H1 (cell line): ENCODE measurements around the gene KCP. TPM values are rescaled to one million over a fixed set of nuclear protein-coding genes. Genes with fewer than 3 reads are reported as not detected.

ENCODE experiments used
- CEBPB ChIP-seq: IDR thresholded peaks from 2 replicates; pipeline ENCODE4 v1.6.1; 2012; ENCODE audit warnings: low read depth, low read length
- GABPA ChIP-seq: IDR thresholded peaks from 2 replicates; pipeline ENCODE4 v1.6.1; 2011; ENCODE audit warnings: mild to moderate bottlenecking, low read length, moderate library complexity, borderline replicate concordance; ENCODE audit not compliant: insufficient read depth
- polyA plus RNA-seq, 7 experiments: library from polyadenylated mRNA; depleted of rRNA in 3 of 7; stranded (reverse) in 5 of 7; unstranded in 2 of 7; fragments of >200 nt in 5 of 7; fragments of 200-250 nt in 2 of 7; gene quantifications; 1 replicate in 5 of 7; 2 replicates in 1 of 7; 4 replicates in 1 of 7; pipeline versions ENCODE4 v1.2.1 to v1.2.3, GENCODE V29; 2011 to 2013; ENCODE audit warnings: missing spikeins in 2 of 7, mixed read lengths in 2 of 7
- total RNA-seq: library from RNA; stranded (reverse); fragmentation: NEBNext Ultra II Directional; extraction: Animal tissue kit (Norgen Biotek cat#: 25700); gene quantifications from 2 replicates; pipeline ENCODE4 v1.2.1, GENCODE V29; 2021

KCP gene
- total and polyA plus RNA-seq, 2 of the 8 experiments (the other 6 are each of a cell fraction or from before 2014, with no cell fraction given), result 1.3 to 2.0 TPM

DNA sequence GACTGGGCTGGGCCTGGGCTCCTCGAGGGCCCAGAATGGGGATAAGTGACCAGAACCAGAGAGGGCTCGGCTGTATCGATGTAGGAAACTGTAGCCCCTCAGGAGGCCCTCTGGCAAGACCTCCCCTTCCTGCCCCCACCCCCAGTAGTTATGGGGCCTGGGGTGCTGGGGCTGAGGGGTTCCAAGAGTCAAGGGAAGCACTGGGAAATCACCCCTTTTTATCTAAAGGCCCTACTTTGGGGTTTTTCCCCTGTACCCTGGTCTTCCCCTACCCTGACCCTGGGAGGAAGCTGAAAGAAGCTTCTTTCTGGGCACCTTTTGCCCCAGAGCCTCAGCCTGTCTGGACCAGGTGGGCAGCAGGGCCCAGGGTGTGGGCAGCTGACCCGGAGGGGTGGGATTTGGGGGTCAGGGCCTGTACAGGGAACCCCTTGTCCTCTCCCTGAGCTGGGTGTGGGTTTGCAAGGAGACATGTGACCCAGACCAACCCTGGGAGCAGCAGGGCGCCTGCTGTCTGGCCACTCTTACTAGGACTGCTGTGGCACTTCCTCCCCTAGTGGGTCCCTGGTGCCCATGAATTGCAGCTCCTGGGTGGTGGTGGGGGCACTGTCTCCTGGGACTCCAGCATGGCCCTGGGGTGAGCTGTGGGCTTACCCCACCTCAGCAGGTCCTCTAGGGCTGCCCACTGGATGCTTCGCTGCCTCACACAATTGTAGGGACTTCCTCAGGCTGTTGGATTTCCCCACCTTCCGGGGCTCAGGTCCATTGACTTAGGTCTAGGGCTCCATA, 28.8 kb upstream of the KCP start (continued):
- TF ChIP-seq CEBPB (no peak), GABPA (no peak)
